ENCODE results near the gene STON1.

GRCh38 chr2:48574353-48575287 lies 44.7 kb downstream of the STON1 start:
- TF ChIP-seq CTCF (IDR thresholded peaks at IDR 0.05), result no peak
- no peak for TF ChIP-seq POLR2A (IDR thresholded peaks at IDR 0.05)
- no peak for TF ChIP-seq POLR2AphosphoS5 (IDR thresholded peaks at IDR 0.05)

Data from breast epithelium (tissue), 3 donors.